GM10847 (cell line): ENCODE results near the gene WIZ.
A peak's percentile ranks its signal among the peaks of the same experiment; 100 is the strongest.

Experiments used
- POLR2A ChIP-seq: IDR thresholded peaks from 2 replicates; pipeline ENCODE4 v1.6.1; 2011; ENCODE audit not compliant: insufficient read length; ENCODE audit errors: extremely low read depth

WIZ gene

GRCh38 chr19:15468675-15469512 is 19.1 kb upstream of the WIZ start:
- TF ChIP-seq POLR2A, result no peak

DNA sequence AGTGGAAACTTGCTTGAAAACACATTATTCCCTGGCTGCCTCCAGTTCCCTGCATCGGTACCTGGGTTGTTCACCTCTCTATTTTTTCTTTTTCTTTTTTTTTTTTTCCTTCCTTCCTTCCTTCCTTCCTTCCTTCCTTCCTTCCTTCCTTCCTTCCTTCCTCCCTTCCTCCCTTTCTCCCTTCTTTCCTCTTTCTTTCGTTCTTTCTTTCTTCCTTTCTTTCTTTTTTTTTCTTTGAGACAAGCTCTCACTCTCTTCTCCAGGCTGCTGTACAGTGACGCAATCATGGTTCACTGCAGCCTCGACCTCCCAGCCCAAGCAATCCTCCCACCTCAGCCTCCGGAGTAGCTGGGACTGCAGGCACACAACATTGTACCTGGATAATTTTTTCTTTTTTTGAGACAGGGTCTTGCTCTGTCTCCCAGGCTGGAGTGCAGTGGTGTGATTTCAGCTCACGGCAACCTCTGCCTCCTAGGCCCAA is 18.0 kb upstream of the WIZ start:
- no peak for TF ChIP-seq POLR2A

GRCh38 chr19:15466851-15467733 is 17.3 kb upstream of the WIZ start:
- no peak for TF ChIP-seq POLR2A

- peak; percentile 63 for TF ChIP-seq POLR2A
These were observed 14.9 kb upstream of the WIZ start, which contains the start of gene RASAL3 for GRCh38 chr19:15464394-15465385. RASAL3 (minus strand) TSS chr19:15464544; CDS start chr19:15464358, 186 bp downstream.

- TF ChIP-seq POLR2A, result peak; percentile 28
These were observed 14.2 kb upstream of the WIZ start for GRCh38 chr19:15463861-15464371.

- TF ChIP-seq POLR2A, result no peak
These were observed 11.9 kb upstream of the WIZ start for GRCh38 chr19:15461694-15462093.

- TF ChIP-seq POLR2A, result no peak
These were observed 8.1 kb upstream of the WIZ start for GRCh38 chr19:15457701-15458484.

GRCh38 chr19:15456871-15457700 is 7.3 kb upstream of the WIZ start:
- TF ChIP-seq POLR2A, result no peak

GRCh38 chr19:15456441-15456840 is 6.7 kb upstream of the WIZ start:
- no peak for TF ChIP-seq POLR2A

DNA sequence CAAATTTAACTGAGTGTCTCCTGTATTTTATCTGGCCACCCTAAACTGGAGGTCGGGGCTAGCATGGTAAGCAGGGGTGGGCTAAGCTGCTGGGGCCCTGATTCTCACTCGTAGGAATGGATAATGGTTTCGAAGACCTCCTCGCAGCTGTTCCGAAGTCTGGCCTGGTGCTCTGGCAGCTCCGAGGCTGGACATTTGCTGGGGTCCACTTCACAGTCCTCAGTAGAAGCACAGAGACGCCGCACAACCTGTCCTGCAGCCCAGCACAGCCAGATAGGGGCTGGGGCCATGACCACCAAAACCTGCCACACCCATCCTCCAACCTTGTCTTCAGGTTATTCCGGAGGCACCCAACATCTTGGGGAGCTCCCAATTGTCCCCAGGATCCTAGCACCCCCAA is 6.2 kb upstream of the WIZ start:
- no peak for TF ChIP-seq POLR2A

GRCh38 chr19:15453906-15454860 is 4.4 kb upstream of the WIZ start:
- no peak for TF ChIP-seq POLR2A

- no peak for TF ChIP-seq POLR2A
These were observed 3.4 kb upstream of the WIZ start for GRCh38 chr19:15453091-15453578.
